ENCODE data around the gene PPP2R3B. TPM values are rescaled to one million over a fixed set of nuclear protein-coding genes. Genes with fewer than 3 reads are reported as not detected.

PPP2R3B gene
- total and polyA plus RNA-seq, 2 donors (not counting 1 experiment from before 2014, with no cell fraction given) = 43.3 to 47.6 TPM

- ChIA-PET CTCF (no interaction called here), POLR2A (no interaction called here)
- Histone ChIP-seq H4K20me1 (ENCODE audit: control insufficient read depth, insufficient read depth, low read length, poor library complexity, severe bottlenecking) (no peaks in the 10 kb centered on the region), H3K79me2 (ENCODE audit: control insufficient read depth, insufficient read depth, low read length) (no peaks in the 10 kb centered on the region), H3K4me2 (replicated peaks; ENCODE audit: low read depth, low read length, poor library complexity, severe bottlenecking) (no peak overlapping the region), H3K4me1 (ENCODE audit: control insufficient read depth in 2 of 2, insufficient read depth in 2 of 2, low read length in 2 of 2) (peaks cover 0 to 6% of the 10 kb centered on the region in 2 donors), H3K27me3 (replicated peaks in 1 of 4; ENCODE audit: control extremely low read depth in 1 of 4, control insufficient read depth in 3 of 4, insufficient read depth in 4 of 4, low read length in 3 of 4) (no peaks in the 10 kb centered on the region), H3K4me3 (ENCODE audit: control extremely low read depth in 1 of 5, extremely low read depth in 1 of 5, insufficient read depth in 1 of 5, low read depth in 2 of 5, low read length in 4 of 5) (no peak overlapping the region), H3K9ac (ENCODE audit: low read length) (no peak overlapping the region), H3K9me3 (ENCODE audit: control extremely low read depth in 1 of 3, control insufficient read depth in 2 of 3, insufficient read depth in 1 of 3, low read length in 2 of 3) (no peaks in the 10 kb centered on the region), H3K36me3 (replicated peaks in 1 of 2; ENCODE audit: control extremely low read depth in 1 of 2, control insufficient read depth in 1 of 2, extremely low read depth in 1 of 2, insufficient read depth in 2 of 2, low read length in 1 of 2) (peaks cover 3 to 16% of the 10 kb centered on the region in 2 experiments), H2AFZ (ENCODE audit: insufficient read depth, low read depth, low read length, poor library complexity, severe bottlenecking) (no peak overlapping the region), H3K27ac (ENCODE audit: low read length in 2 of 2) (no peak overlapping the region)
- no peak for DNase-seq
- peaks cover 18% of the 10 kb centered on the region for H3K4me1 Mint-ChIP-seq
- H3K9me3 Mint-ChIP-seq (ENCODE audit: insufficient read depth) = no peaks in the 10 kb centered on the region
- no peak for ATAC-seq (ENCODE audit: low read depth)
- WGBS (ENCODE audit: insufficient coverage) = 98% methylated on average over 13 of the region's 13 CpGs
- H3K27me3 Mint-ChIP-seq = no peaks in the 10 kb centered on the region
- intact Hi-C loops (cut with micrococcal nuclease) = no loop called here
- H3K4me3 Mint-ChIP-seq = peak overlapping the region; percentile 60
- H3K27ac Mint-ChIP-seq = peak overlapping the region; percentile 32
- TF ChIP-seq CTCF (IDR thresholded peaks at IDR 0.05) (no peak), EZH2 (IDR thresholded peaks at IDR 0.05; ENCODE audit: borderline replicate concordance, insufficient read depth, low read depth, low read length, poor library complexity, severe bottlenecking) (no peak)
Observed at GRCh38 chrX:285076-285677, 101.5 kb downstream of the PPP2R3B start.

Small RNA genes lying within 50 kb of the gene (small RNA-seq; reads per million reads assigned to genes)
- gene RF00017 (ENCODE audit: insufficient read length, low read depth, low replicate concordance) = not detected

Other genes starting within 250 kb of the PPP2R3B start
- 35.0 and 38.5 TPM in 2 replicates for gene PLCXD1, start 105.5 kb downstream of the PPP2R3B start, total RNA-seq
- gene PLCXD1, start 105.5 kb downstream of the PPP2R3B start, polyA plus RNA-seq = 30.4 and 57.5 TPM in 2 replicates
- 69.0 and 72.9 TPM in 2 replicates for gene GTPBP6, start 68.1 kb downstream of the PPP2R3B start, total RNA-seq
- gene GTPBP6, start 68.1 kb downstream of the PPP2R3B start, polyA plus RNA-seq = 67.4 and 82.9 TPM in 2 replicates
- not detected in 2 replicates for gene SHOX, start 243.9 kb upstream of the PPP2R3B start, total RNA-seq
- not detected in 2 replicates for gene SHOX, start 243.9 kb upstream of the PPP2R3B start, polyA plus RNA-seq